ENCODE measurements around the gene SUN3. TPM values are rescaled to one million over a fixed set of nuclear protein-coding genes. Genes with fewer than 3 reads are reported as not detected.

SUN3 gene
- total and polyA plus RNA-seq, 2 of the 13 experiments (the other 11 are each of a cell fraction or from before 2014, with no cell fraction given) = not detected

DNA sequence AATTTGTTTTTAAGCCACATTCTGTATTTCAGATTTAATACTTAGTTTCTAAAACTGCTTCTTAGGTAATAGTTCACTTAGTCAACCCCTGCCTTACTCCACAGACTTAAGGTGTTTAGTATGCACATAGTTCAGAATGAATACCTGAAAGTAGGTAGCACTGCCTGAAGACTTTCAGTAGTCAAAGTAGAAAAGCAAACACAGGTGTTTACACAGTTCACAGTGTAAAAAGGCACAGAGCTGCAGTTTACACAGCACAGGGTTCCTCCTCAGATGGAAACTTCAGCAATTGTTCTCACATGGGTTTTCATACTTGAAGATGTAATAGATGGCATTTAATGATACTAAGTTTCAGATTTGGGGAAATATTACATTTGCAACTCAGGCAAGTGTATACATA, 77.5 kb downstream of the SUN3 start (continued):
- TF ChIP-seq, protein P1, sequence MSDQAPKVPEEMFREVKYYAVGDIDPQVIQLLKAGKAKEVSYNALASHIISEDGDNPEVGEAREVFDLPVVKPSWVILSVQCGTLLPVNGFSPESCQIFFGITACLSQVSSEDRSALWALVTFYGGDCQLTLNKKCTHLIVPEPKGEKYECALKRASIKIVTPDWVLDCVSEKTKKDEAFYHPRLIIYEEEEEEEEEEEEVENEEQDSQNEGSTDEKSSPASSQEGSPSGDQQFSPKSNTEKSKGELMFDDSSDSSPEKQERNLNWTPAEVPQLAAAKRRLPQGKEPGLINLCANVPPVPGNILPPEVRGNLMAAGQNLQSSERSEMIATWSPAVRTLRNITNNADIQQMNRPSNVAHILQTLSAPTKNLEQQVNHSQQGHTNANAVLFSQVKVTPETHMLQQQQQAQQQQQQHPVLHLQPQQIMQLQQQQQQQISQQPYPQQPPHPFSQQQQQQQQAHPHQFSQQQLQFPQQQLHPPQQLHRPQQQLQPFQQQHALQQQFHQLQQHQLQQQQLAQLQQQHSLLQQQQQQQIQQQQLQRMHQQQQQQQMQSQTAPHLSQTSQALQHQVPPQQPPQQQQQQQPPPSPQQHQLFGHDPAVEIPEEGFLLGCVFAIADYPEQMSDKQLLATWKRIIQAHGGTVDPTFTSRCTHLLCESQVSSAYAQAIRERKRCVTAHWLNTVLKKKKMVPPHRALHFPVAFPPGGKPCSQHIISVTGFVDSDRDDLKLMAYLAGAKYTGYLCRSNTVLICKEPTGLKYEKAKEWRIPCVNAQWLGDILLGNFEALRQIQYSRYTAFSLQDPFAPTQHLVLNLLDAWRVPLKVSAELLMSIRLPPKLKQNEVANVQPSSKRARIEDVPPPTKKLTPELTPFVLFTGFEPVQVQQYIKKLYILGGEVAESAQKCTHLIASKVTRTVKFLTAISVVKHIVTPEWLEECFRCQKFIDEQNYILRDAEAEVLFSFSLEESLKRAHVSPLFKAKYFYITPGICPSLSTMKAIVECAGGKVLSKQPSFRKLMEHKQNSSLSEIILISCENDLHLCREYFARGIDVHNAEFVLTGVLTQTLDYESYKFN (CRISPR knock-in tag; conservative IDR thresholded peaks at IDR 0.05) = peak; percentile 58
- no peak for TF ChIP-seq ZNF563 (CRISPR knock-in tag; IDR thresholded peaks at IDR 0.05)
- TF ChIP-seq ZBTB46 (CRISPR knock-in tag; IDR thresholded peaks at IDR 0.05; ENCODE audit: borderline replicate concordance) = no peak
- no peak for TF ChIP-seq SOX6 (IDR thresholded peaks at IDR 0.05)
- peak; percentile 55; the same call in 1 of the 2 replicates for TF ChIP-seq SOX6 (CRISPR knock-in tag; IDR thresholded peaks at IDR 0.05)
- TF ChIP-seq, protein P2, sequence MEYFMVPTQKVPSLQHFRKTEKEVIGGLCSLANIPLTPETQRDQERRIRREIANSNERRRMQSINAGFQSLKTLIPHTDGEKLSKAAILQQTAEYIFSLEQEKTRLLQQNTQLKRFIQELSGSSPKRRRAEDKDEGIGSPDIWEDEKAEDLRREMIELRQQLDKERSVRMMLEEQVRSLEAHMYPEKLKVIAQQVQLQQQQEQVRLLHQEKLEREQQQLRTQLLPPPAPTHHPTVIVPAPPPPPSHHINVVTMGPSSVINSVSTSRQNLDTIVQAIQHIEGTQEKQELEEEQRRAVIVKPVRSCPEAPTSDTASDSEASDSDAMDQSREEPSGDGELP (IDR thresholded peaks at IDR 0.05; ENCODE audit: borderline replicate concordance, low read depth) = peak; percentile 58; the same call in 1 of the 2 replicates
- no peak; the same call in 1 of the 2 replicates for TF ChIP-seq FOXA1 (IDR thresholded peaks at IDR 0.05)
- peak; percentile 93 for TF ChIP-seq FOXA1 (CRISPR knock-in tag; IDR thresholded peaks at IDR 0.05)
- no peak for TF ChIP-seq KDM1A (CRISPR knock-in tag; IDR thresholded peaks at IDR 0.05)
- TF ChIP-seq GATAD2A (CRISPR knock-in tag; IDR thresholded peaks at IDR 0.05) = peak; percentile 61
- TF ChIP-seq, protein P3, sequence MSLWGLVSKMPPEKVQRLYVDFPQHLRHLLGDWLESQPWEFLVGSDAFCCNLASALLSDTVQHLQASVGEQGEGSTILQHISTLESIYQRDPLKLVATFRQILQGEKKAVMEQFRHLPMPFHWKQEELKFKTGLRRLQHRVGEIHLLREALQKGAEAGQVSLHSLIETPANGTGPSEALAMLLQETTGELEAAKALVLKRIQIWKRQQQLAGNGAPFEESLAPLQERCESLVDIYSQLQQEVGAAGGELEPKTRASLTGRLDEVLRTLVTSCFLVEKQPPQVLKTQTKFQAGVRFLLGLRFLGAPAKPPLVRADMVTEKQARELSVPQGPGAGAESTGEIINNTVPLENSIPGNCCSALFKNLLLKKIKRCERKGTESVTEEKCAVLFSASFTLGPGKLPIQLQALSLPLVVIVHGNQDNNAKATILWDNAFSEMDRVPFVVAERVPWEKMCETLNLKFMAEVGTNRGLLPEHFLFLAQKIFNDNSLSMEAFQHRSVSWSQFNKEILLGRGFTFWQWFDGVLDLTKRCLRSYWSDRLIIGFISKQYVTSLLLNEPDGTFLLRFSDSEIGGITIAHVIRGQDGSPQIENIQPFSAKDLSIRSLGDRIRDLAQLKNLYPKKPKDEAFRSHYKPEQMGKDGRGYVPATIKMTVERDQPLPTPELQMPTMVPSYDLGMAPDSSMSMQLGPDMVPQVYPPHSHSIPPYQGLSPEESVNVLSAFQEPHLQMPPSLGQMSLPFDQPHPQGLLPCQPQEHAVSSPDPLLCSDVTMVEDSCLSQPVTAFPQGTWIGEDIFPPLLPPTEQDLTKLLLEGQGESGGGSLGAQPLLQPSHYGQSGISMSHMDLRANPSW (CRISPR knock-in tag; IDR thresholded peaks at IDR 0.05; ENCODE audit: borderline replicate concordance) = no peak
- TF ChIP-seq ZNF629 (CRISPR knock-in tag; conservative IDR thresholded peaks at IDR 0.05) = no peak
- peak; percentile 76; the same call in 1 of the 2 replicates for TF ChIP-seq ZNF292 (CRISPR knock-in tag; IDR thresholded peaks at IDR 0.05; ENCODE audit: borderline replicate concordance, low read depth)
- no peak for TF ChIP-seq SOX13 (IDR thresholded peaks at IDR 0.05)
- peak in 1 of 2 experiments; percentile 75; a peak in 1 of 4 replicates for TF ChIP-seq SOX13 (CRISPR knock-in tag; conservative IDR thresholded peaks at IDR 0.05 in 1 of 2, IDR thresholded peaks at IDR 0.05 in 1 of 2)
- TF ChIP-seq PITX1 (CRISPR knock-in tag; IDR thresholded peaks at IDR 0.05) = no peak
- no peak for TF ChIP-seq ZNF3 (CRISPR knock-in tag; IDR thresholded peaks at IDR 0.05)
- no peak for TF ChIP-seq BCL3 (CRISPR knock-in tag; IDR thresholded peaks at IDR 0.05)

All from HepG2 (cell line).